GM10266 (cell line): ENCODE results near the gene ITPR2.
"Not testable (repeated sequence)": the region's sequence is repeated elsewhere in the genome, so short reads cannot be mapped to it uniquely, and the experiment has no call there.

Source experiments
- DNase-seq: peaks from one replicate; pipeline ENCODE4 v3.0.0; 2012; ENCODE audit errors: extremely low spot score
- CTCF ChIP-seq: IDR thresholded peaks from 2 replicates; pipeline ENCODE4 v1.5.1; 2012; ENCODE audit warnings: mild to moderate bottlenecking, low read depth; ENCODE audit not compliant: control insufficient read depth, insufficient read depth; ENCODE audit errors: missing control alignments

The ITPR2 gene

GRCh38 chr12:26786865-26787514 lies 46.0 kb downstream of the ITPR2 start:
- no peak for DNase-seq
- no peak for TF ChIP-seq CTCF

GRCh38 chr12:26786491-26786864 lies 46.5 kb downstream of the ITPR2 start:
- no peak for DNase-seq
- no peak for TF ChIP-seq CTCF

GRCh38 chr12:26783816-26784379 lies 49.1 kb downstream of the ITPR2 start:
- DNase-seq = not testable (repeated sequence)

- TF ChIP-seq CTCF = no peak
These were observed 49.9 kb downstream of the ITPR2 start for GRCh38 chr12:26783131-26783526.

GRCh38 chr12:26782372-26783130 lies 50.4 kb downstream of the ITPR2 start:
- DNase-seq = no peak
- TF ChIP-seq CTCF = no peak

More at GRCh38 chr12:26783131-26783526, 49.9 kb downstream of the ITPR2 start:
- no peak for DNase-seq

- DNase-seq = not testable (repeated sequence)
These were observed 52.3 kb downstream of the ITPR2 start for GRCh38 chr12:26780656-26781055.

- DNase-seq = not testable (repeated sequence)
These were observed 54.7 kb downstream of the ITPR2 start for GRCh38 chr12:26778173-26778775.

- no peak for TF ChIP-seq CTCF
- no peak for DNase-seq
These were observed 55.8 kb downstream of the ITPR2 start for GRCh38 chr12:26777236-26777635.

- DNase-seq = not testable (repeated sequence)
These were observed 57.0 kb downstream of the ITPR2 start for GRCh38 chr12:26775991-26776390.
